NCI-H2081 (cell line): ENCODE data around the gene CHAF1A.

Source experiments
- DNase-seq, 2 experiments: peaks; one replicate each; lab custom pipeline; 2025; lab: John Stamatoyannopoulos, UW

CHAF1A gene

GRCh38 chr19:4366666-4367335 lies 35.6 kb upstream of the CHAF1A start:
- no peak for DNase-seq

GRCh38 chr19:4367336-4367723 lies 35.1 kb upstream of the CHAF1A start:
- no peak for DNase-seq

GRCh38 chr19:4367781-4368127 lies 34.7 kb upstream of the CHAF1A start:
- no peak for DNase-seq

GRCh38 chr19:4368128-4368820 lies 34.2 kb upstream of the CHAF1A start:
- DNase-seq, result no peak

GRCh38 chr19:4369109-4369887 lies 33.1 kb upstream of the CHAF1A start:
- DNase-seq, result no peak

GRCh38 chr19:4369888-4370260 lies 32.6 kb upstream of the CHAF1A start:
- no peak for DNase-seq

- DNase-seq, result no peak
Observed at GRCh38 chr19:4370418-4371041, 31.9 kb upstream of the CHAF1A start.

- DNase-seq, result no peak
Observed at GRCh38 chr19:4371247-4372164, 30.9 kb upstream of the CHAF1A start.

- DNase-seq, result no peak
Observed at GRCh38 chr19:4372165-4373012, 30.1 kb upstream of the CHAF1A start.

GRCh38 chr19:4373013-4373367 lies 29.4 kb upstream of the CHAF1A start:
- no peak for DNase-seq

- no peak for DNase-seq
Observed at GRCh38 chr19:4373601-4374497, 28.6 kb upstream of the CHAF1A start.

- DNase-seq, result no peak
Observed at GRCh38 chr19:4374498-4375163, 27.8 kb upstream of the CHAF1A start.

- no peak for DNase-seq
Observed at GRCh38 chr19:4375164-4376027, 27.0 kb upstream of the CHAF1A start.

GRCh38 chr19:4376028-4376670 lies 26.3 kb upstream of the CHAF1A start:
- DNase-seq, result no peak

GRCh38 chr19:4376671-4376990 lies 25.8 kb upstream of the CHAF1A start:
- no peak for DNase-seq

GRCh38 chr19:4376991-4377781 lies 25.3 kb upstream of the CHAF1A start:
- DNase-seq, result no peak

- no peak for DNase-seq
Observed at GRCh38 chr19:4378886-4379285, 23.6 kb upstream of the CHAF1A start.
